T-cell (primary cell): Measurements from ENCODE around the gene ZNF426. TPM values are rescaled to one million over a fixed set of nuclear protein-coding genes. Genes with fewer than 3 reads are reported as not detected.

ENCODE experiments used
- ATAC-seq, 4 experiments: fragments of 200-7000 bp in 3 of 4; fragments of 150-1000 bp in 1 of 4; cut with Tn5 transposase; replicated peaks in 1 of 4; 1 replicate in 3 of 4; 2 replicates in 1 of 4; pipeline ENCODE4 v1.10.0; 2021; ENCODE audit warnings: moderate library complexity in 3 of 4, mild to moderate bottlenecking in 2 of 4, moderate number of reproducible peaks in 1 of 4
- CTCF ChIA-PET, 2 donors: fragments of 300-600 bp; sonication (Branson Sonifier 250); formaldehyde crosslinking; loops; one replicate each; lab custom pipeline; 2022; ENCODE audit warnings: antibody characterized with exemption in 2 of 2; lab: Charles Lee
- POLR2A ChIA-PET, 2 donors: fragments of 300-600 bp; sonication (Branson Sonifier 250); formaldehyde crosslinking; loops; one replicate each; lab custom pipeline; 2022; ENCODE audit warnings: antibody characterized with exemption in 2 of 2; lab: Charles Lee
- DNase-seq, 35 experiments: peaks; one replicate each; pipeline versions ENCODE4 v3.0.0 to v3.0.0-alpha.2; 2013 to 2023
- H3K27ac ChIP-seq: one replicate; pipeline ENCODE4 v1.5.1; 2013; ENCODE audit warnings: low read length
- H3K27me3 ChIP-seq, 2 experiments: replicated peaks in 1 of 2; 1 replicate in 1 of 2; 2 replicates in 1 of 2; pipeline versions ENCODE4 v1.6.1 to v1.7.0; 2013; ENCODE audit warnings: low read length in 1 of 2, mixed read lengths in 1 of 2; ENCODE audit not compliant: control insufficient read depth in 2 of 2, insufficient read depth in 2 of 2; ENCODE audit errors: extremely low read depth in 1 of 2
- H3K36me3 ChIP-seq, 2 donors: 1 replicate in 1 of 2; 2 replicates in 1 of 2; pipeline versions ENCODE4 v1.6.1 to v1.7.0; 2013; ENCODE audit warnings: low read length in 1 of 2; ENCODE audit not compliant: control insufficient read depth in 2 of 2, insufficient read depth in 1 of 2; ENCODE audit errors: extremely low read depth in 1 of 2
- H3K4me1 ChIP-seq, 2 experiments: 1 replicate in 1 of 2; 2 replicates in 1 of 2; pipeline versions ENCODE4 v1.6.1 to v1.7.0; 2013; ENCODE audit warnings: low read length in 2 of 2, mixed read lengths in 1 of 2; ENCODE audit not compliant: insufficient read depth in 2 of 2, control insufficient read depth in 1 of 2; ENCODE audit errors: extremely low read depth in 1 of 2
- H3K4me3 ChIP-seq, 2 donors: 1 replicate in 1 of 2; 2 replicates in 1 of 2; pipeline versions ENCODE4 v1.5.1 to v1.7.0; 2013; ENCODE audit warnings: mild to moderate bottlenecking in 2 of 2, low read length in 1 of 2, moderate library complexity in 1 of 2; ENCODE audit not compliant: control insufficient read depth in 1 of 2; ENCODE audit errors: extremely low read depth in 1 of 2
- H3K9me3 ChIP-seq: 2 replicates; pipeline ENCODE4 v1.7.0; 2013
- H3K27ac Mint-ChIP-seq, 2 donors: one replicate each; pipeline ENCODE4 v1.8.0; 2020 to 2021; ENCODE audit warnings: mild to moderate bottlenecking in 2 of 2, mixed read lengths in 2 of 2
- H3K27me3 Mint-ChIP-seq, 2 donors: one replicate each; pipeline ENCODE4 v1.8.0; 2021 to 2022; ENCODE audit warnings: mixed read lengths in 2 of 2
- H3K36me3 Mint-ChIP-seq: one replicate; pipeline ENCODE4 v1.8.0; 2021; ENCODE audit warnings: mixed read lengths
- H3K4me1 Mint-ChIP-seq, 3 donors: one replicate each; pipeline ENCODE4 v1.8.0; 2020 to 2022; ENCODE audit warnings: mixed read lengths in 3 of 3, mild to moderate bottlenecking in 1 of 3
- H3K4me3 Mint-ChIP-seq, 3 donors: one replicate each; pipeline ENCODE4 v1.8.0; 2020 to 2022; ENCODE audit warnings: mild to moderate bottlenecking in 3 of 3, mixed read lengths in 3 of 3, moderate library complexity in 3 of 3
- H3K9me3 Mint-ChIP-seq, 3 donors: one replicate each; pipeline ENCODE4 v1.8.0; 2020 to 2022; ENCODE audit warnings: mixed read lengths in 3 of 3
- total RNA-seq, 35 experiments: library from RNA in 6 of 35; stranded (reverse) in 6 of 35; fragments of 120-200 nt in 1 of 35; gene quantifications; one replicate each; pipeline versions ENCODE4 v1.2.1 to v1.2.4 and lab custom pipeline; 2013 to 2026

ZNF426 gene
- total RNA-seq, 5 donors from 2014 or later (not counting 1 experiment from before 2014, with no cell fraction given) = 8.3 to 18.1 (median 13.2) TPM

DNA sequence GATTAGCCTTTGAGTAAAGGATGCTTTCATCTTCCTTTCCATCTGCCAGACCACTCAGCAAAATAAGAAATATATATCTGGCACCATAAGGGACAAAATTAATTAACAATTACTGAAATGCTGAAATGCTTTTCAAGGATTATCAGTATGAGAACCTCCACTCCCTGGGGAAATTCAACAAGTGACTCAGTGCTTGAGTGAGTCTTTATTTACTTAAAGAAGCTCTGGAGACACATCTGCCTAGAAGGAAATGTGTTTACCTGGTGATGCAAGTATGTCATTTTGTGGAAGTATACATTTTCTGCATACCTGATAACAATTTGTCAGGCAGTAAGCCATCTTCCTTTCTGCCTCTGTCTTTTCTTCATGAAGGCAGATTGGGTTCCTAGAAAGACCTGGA lies 63.5 kb downstream of the ZNF426 start:
- CTCF ChIA-PET = no interaction called here
- no peak overlapping the region for H3K27ac Mint-ChIP-seq

More for the DNA sequence above, 63.5 kb downstream of the ZNF426 start:
- DNase-seq (no peak), ATAC-seq (no peak)
- Mint-ChIP-seq H3K36me3 (peaks cover 10% of the 10 kb centered on the region), H3K4me1 (no peaks in the 10 kb centered on the region), H3K9me3 (peaks cover 19 to 61% (median 47%) of the 10 kb centered on the region in 3 donors), H3K27me3 (peaks cover 0 to 1% of the 10 kb centered on the region in 2 donors), H3K4me3 (no peak overlapping the region)
- Histone ChIP-seq H3K36me3 (no peaks in the 10 kb centered on the region), H3K9me3 (peaks cover 2% of the 10 kb centered on the region), H3K4me1 (no peaks in the 10 kb centered on the region), H3K4me3 (no peak overlapping the region), H3K27me3 (no peaks in the 10 kb centered on the region), H3K27ac (no peak overlapping the region)
- POLR2A ChIA-PET = no interaction called here

Other genes with a start within 250 kb of the ZNF426 start
- gene ZNF699, start 228.8 kb downstream of the ZNF426 start, total RNA-seq = 10 to 100 TPM; 11.3 to 23.0 (median 17.9) TPM
- 10 to 100 TPM; 14.5 to 41.1 (median 34.7) TPM for gene ZNF559, start 214.5 kb downstream of the ZNF426 start, total RNA-seq
- gene ZNF177, start 175.6 kb downstream of the ZNF426 start, total RNA-seq = 1 to 10 TPM in 4 of 5 donors, under 1 TPM in 1; 0.89 to 2.1 (median 1.0) TPM
- 100 to 1,000 TPM in 1 of 5 donors, 10 to 100 TPM in 4; 44.2 to 117 (median 71.1) TPM for gene ZNF266, start 103.1 kb downstream of the ZNF426 start, total RNA-seq
- gene ZNF560, start 40.0 kb downstream of the ZNF426 start, total RNA-seq = not detected
- gene ZNF121, start 45.9 kb upstream of the ZNF426 start, total RNA-seq = 10 to 100 TPM; 36.6 to 53.4 (median 48.4) TPM
- 10 to 100 TPM; 36.7 to 47.2 (median 41.2) TPM for gene ZNF561, start 82.6 kb upstream of the ZNF426 start, total RNA-seq
- 10 to 100 TPM; 13.8 to 23.1 (median 21.7) TPM for gene ZNF562, start 136.5 kb upstream of the ZNF426 start, total RNA-seq
- gene ZNF846, start 230.1 kb upstream of the ZNF426 start, total RNA-seq = 10 to 100 TPM; 13.7 to 19.7 (median 18.4) TPM